ENCODE results near the gene NFIB. TPM values are rescaled to one million over a fixed set of nuclear protein-coding genes. Genes with fewer than 3 reads are reported as not detected.

Gene NFIB
- total and polyA plus RNA-seq, 2 of the 8 experiments (the other 6 are each of a cell fraction or from before 2014, with no cell fraction given): 2.6 to 13.1 TPM

DNA sequence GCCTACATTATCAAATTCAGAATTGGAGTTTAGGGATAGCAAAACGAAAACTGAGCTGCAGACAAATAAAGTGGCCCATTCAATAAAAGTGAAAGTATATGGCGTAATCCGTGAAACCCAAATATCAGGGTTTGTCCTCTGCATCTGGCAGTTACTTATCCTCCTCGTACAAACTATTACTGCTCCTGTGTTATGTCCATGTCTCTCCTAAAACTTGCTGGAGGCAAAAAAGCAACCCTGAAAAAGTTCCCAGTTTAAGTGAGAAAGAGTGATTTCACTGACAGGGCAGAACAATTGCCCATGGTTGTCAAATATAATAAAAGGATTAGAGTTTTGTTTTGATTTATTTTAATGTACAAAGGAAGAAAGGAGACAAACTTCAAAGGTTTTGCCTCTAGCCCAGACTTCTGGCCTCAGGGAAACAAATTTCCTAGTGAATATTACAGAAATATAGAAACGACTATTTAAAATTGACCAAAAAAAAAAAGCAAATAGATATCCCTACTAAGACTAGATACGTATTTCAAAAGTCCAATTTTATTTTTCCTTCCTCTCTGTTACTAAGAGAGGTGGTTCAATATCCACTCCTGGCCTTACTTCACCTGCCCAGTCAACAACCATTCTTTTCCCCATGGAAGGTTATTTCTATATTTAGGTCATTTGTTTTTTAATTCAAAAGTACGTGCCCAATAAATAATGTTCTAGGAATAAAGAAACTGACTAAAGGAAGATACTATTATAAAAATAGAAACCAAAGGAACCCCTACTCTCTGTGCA lies 50.0 kb downstream of the NFIB start:
- TF ChIP-seq TCF12 (IDR thresholded peaks at IDR 0.05; ENCODE audit: low read depth, low read length): no peak
- TF ChIP-seq HDAC6 (IDR thresholded peaks at IDR 0.05; ENCODE audit: low read depth, low read length): no peak
- TF ChIP-seq, protein P1, sequence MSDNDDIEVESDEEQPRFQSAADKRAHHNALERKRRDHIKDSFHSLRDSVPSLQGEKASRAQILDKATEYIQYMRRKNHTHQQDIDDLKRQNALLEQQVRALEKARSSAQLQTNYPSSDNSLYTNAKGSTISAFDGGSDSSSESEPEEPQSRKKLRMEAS (IDR thresholded peaks at IDR 0.05): no peak
- TF ChIP-seq BACH1 (IDR thresholded peaks at IDR 0.05; ENCODE audit: low read length): no peak
- DNase-seq (ENCODE audit: low read depth in 1 of 2, low spot score in 2 of 2) (no peak), FAIRE-seq (no peak)
- Histone ChIP-seq H3K4me1 (replicated peaks in 1 of 4; ENCODE audit: control insufficient read depth in 3 of 4, insufficient read depth in 4 of 4, low read length in 3 of 4) (peaks cover 0 to 6% (median 0%) of the 10 kb centered on the region in 4 experiments; a peak in 1 of 7 replicates), H3K23me2 (ENCODE audit: low read depth, low read length) (peaks cover 2% of the 10 kb centered on the region; the same call in 1 of the 2 replicates), H3K4ac (replicated peaks; ENCODE audit: insufficient read length, low read depth, low read length) (no peak overlapping the region), H2AFZ (ENCODE audit: low read length) (no peak overlapping the region), H2BK20ac (ENCODE audit: low read length) (no peak overlapping the region), H3K56ac (replicated peaks; ENCODE audit: insufficient read length, low read depth, low read length) (no peak overlapping the region), H3K27me3 (replicated peaks in 1 of 4; ENCODE audit: control insufficient read depth in 3 of 4, extremely low read depth in 1 of 4, insufficient read depth in 3 of 4, low read length in 3 of 4) (no peaks in the 10 kb centered on the region), H3K36me3 (ENCODE audit: control insufficient read depth in 2 of 4, insufficient read depth in 4 of 4, low read length in 3 of 4) (no peaks in the 10 kb centered on the region; a peak in 1 of 8 replicates), H3K79me1 (ENCODE audit: low read depth, low read length) (no peaks in the 10 kb centered on the region; the same call in 1 of the 2 replicates), H4K8ac (ENCODE audit: extremely low read depth, insufficient read depth, low read length) (no peak overlapping the region), H3K4me2 (ENCODE audit: insufficient read depth in 1 of 2, low read depth in 2 of 2, low read length in 2 of 2) (no peak overlapping the region), H4K20me1 (replicated peaks in 1 of 2; ENCODE audit: control insufficient read depth in 1 of 2, insufficient read depth in 2 of 2, low read length in 2 of 2) (no peaks in the 10 kb centered on the region), H2BK12ac (ENCODE audit: low read depth, low read length) (no peak overlapping the region), H2AK5ac (ENCODE audit: low read depth, low read length) (no peak overlapping the region), H3K27ac (ENCODE audit: low read depth, low read length) (no peak overlapping the region), H3K9me3 (ENCODE audit: insufficient read depth in 2 of 2, low read depth in 1 of 2, low read length in 1 of 2) (no peaks in the 10 kb centered on the region), H2BK15ac (ENCODE audit: low read length) (no peak overlapping the region), H3K18ac (ENCODE audit: extremely low read depth, low read length) (no peak overlapping the region), H3K14ac (ENCODE audit: insufficient read length) (no peak overlapping the region), H3K9ac (replicated peaks in 1 of 4; ENCODE audit: extremely low read depth in 1 of 4, low read depth in 3 of 4, low read length in 3 of 4) (no peak overlapping the region), H3K79me2 (ENCODE audit: control insufficient read depth in 1 of 2, insufficient read depth in 2 of 2, low read length in 2 of 2) (no peaks in the 10 kb centered on the region), H2BK5ac (ENCODE audit: low read depth, low read length) (no peak overlapping the region), H4K5ac (ENCODE audit: insufficient read length, low read depth, low read length) (no peak overlapping the region), H2BK120ac (replicated peaks; ENCODE audit: low read depth, low read length) (no peak overlapping the region), H4K91ac (replicated peaks; ENCODE audit: insufficient read length, low read length) (no peak overlapping the region), H3K4me3 (ENCODE audit: extremely low read depth in 1 of 4, insufficient read depth in 2 of 4, low read depth in 3 of 4, low read length in 4 of 4) (no peak overlapping the region), H3K23ac (ENCODE audit: insufficient read length) (no peak overlapping the region)
- WGBS, 2 experiments (ENCODE audit: extremely low coverage in 1 of 2, insufficient coverage in 1 of 2, insufficient read length in 1 of 2, insufficient replicate concordance in 2 of 2, low coverage in 1 of 2, low lambda C conversion rate in 2 of 2, missing lambda C conversion rate in 1 of 2): 87% methylated on average over 7 of the region's 7 CpGs; no CpG with 5 or more reads in 1 of the 2 experiments
- POLR2A ChIA-PET (ENCODE audit: partially characterized antibody): no interaction called here
- CTCF ChIA-PET (ENCODE audit: partially characterized antibody): interaction anchor here (0.5 kb wide), 1 partner anchor 1141 kb away, joined by 3 read pairs; no protein-coding TSS in a partner anchor
